Skin epidermis (tissue), 12 donors: ENCODE measurements around the gene TBX1.

Experiments used
- H3K27ac ChIP-seq, 21 experiments: fragments of 200-600 bp; sonication (generic) in 11 of 21; one replicate each; pipeline ENCODE4 v1.5.0; 2020; ENCODE audit warnings: mild to moderate bottlenecking in 3 of 21, inconsistent platforms in 2 of 21, moderate library complexity in 2 of 21
- H3K4me3 ChIP-seq, 7 experiments: fragments of 200-600 bp; sonication (generic) in 2 of 7; one replicate each; pipeline ENCODE4 v1.5.0; 2020; ENCODE audit warnings: inconsistent platforms in 2 of 7, mild to moderate bottlenecking in 2 of 7, moderate library complexity in 1 of 7

TBX1 gene

DNA sequence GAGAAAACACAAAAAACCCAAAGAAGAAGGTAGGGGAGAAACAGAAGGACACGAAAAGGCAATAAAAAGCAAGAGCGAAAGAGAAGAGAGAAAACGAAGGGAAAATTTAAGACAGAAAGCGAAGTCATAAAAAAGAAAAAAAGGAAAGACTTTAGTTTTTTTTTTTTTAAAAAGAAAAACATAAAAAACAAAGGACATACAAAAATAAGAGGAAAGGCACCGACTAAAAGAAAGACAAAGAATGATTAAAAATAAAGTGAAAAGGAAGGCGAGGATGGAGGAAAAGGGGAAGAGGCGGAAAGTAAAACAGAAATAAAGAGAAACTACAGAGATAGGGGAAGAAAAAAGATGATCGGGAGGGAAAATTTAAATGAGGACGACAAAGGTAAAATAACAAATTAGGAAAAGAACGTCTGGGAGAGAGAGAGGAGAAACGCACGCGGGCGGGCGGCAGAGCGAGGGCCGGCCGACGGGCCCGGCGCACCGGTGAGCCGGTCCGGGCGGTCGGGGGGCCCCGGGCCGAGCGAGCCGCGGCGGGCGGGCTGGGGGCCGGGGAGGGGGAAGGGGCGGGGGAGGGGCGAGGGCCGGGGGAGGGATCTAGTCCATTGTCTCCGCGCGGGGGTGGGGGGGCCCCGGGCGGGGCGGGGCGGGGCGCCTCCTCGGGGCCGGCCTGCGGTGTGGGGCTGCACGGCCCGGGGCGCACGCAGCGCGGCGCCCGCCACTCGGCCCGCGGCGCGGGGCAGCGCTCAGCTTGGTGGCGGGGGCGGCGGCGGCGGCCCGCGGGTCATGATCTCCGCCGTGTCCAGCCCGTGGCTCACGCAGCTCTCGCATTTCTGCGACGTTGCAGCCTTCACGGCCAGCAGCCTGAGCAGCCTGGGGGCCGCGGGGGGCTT, at the start of gene TBX1:
TSS of gene TBX1 (plus strand) at position 721 of the 893 bp plus-strand sequence. CDS start at position 787, 66 bp downstream.
- Histone ChIP-seq H3K27ac (peak within 1 kb of the TSS in 18 of 21 experiments; percentile 39 to 87 (median 64)), H3K4me3 (peak within 1 kb of the TSS; percentile 25 to 49 (median 35))

DNA sequence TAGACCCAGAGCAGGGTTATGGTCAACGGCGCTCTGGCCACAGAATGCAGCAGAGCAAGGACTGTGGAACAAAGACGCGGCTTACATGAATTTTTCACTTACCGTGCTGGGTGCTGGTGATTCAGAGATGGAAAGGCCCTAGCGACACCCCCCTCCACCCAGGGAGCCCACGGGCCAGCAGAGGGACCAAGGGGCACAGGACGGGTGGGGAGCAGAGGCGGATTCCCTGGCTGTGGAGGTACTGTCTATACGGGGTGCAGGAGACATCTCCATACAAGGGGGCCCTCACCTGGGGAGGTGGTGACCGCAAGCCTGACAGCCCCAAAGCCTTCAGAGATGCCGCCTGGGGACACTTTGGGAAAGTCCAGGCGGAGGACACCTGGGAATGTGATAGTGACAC, 47.3 kb upstream of the TBX1 start:
- Histone ChIP-seq H3K27ac (no peak overlapping the region), H3K4me3 (no peak overlapping the region)

DNA sequence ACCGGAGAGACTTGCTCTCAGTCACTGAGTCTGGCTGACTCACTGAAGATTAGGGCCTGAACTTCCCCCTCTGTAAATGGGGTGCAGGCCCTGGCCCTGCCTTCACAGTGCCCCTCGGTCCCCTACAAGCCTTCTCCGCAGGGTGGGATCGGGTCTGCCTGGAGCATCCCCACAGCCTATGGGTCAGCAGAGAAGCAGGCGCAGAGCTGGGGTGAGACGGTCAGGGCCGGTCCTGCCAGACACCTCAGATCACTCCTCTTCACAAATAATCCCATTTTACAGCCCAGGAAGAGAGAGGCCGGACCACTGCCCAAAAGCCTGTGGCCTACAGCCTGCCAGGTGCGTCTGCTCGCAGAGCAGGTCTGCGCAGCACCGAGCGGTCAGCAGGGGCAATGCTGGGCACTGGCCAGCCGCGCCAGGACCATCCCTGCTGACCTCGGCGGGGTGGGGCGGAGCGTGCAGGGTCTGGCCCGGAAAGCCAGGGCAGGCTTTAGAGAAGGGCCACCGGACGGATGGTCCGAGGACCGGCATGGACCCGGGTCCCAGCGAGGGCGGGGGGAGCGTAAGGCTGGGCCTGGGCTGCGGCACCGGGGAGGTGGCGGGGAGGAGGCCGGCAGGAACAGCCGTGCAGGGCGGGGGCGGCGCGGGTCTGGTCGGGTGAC, 46.8 kb upstream of the TBX1 start:
- peak overlapping the region in 6 of 21 experiments; percentile 19 to 77 (median 46) for H3K27ac ChIP-seq

DNA sequence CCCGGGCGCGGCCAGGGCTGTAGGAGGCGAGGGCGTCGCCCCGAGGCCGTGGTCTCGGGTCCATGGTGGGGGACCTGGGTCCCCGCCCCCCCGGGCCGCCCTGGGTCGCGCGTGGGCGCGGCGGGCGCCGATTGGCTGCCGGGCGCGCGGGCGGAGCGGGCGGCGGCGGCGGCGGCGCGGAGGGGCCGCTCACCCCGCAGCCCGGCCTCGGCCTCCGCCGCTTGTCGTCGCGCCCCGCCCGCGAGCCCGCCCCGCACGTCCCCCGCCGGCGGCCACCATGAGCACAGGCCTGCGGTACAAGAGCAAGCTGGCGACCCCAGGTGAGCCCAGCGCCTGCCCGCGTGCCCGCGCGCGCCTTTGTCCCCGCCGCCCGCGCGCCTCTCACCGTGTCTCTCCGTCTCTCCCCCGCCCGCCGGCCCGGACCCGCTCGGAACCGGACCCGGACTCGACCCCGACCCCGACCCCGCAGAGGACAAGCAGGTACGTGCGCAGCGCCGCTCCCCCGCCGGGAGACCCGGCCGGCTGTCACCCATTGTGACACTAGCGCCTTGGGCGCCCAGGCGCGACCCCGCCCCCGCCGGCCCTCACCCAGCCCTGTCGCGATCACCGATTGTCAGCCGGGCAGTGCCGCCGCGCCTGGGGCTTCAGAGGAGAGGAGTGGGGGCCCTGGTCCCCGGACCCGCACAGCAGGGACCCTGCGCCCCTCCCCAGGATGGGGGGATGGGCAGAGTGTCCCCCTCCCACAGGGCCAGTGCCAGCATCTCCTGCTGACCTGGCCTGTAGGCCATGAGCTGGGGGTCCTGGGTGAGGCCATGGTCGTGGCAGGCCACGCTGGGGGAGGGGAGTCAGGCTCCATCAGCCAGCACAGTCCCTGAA, 46.0 kb upstream of the TBX1 start, which contains the start of gene SEPTIN5:
TSS of gene SEPTIN5 (plus strand) at position 192 of the 876 bp plus-strand sequence. CDS start at position 278, 86 bp downstream.
- Histone ChIP-seq H3K27ac (peak within 1 kb of the TSS in 18 of 21 experiments; percentile 4 to 88 (median 70)), H3K4me3 (peak within 1 kb of the TSS; percentile 50 to 72 (median 58))

More for the DNA sequence above, 46.8 kb upstream of the TBX1 start:
- H3K4me3 ChIP-seq: peak overlapping the region; percentile 23 to 72 (median 58)

DNA sequence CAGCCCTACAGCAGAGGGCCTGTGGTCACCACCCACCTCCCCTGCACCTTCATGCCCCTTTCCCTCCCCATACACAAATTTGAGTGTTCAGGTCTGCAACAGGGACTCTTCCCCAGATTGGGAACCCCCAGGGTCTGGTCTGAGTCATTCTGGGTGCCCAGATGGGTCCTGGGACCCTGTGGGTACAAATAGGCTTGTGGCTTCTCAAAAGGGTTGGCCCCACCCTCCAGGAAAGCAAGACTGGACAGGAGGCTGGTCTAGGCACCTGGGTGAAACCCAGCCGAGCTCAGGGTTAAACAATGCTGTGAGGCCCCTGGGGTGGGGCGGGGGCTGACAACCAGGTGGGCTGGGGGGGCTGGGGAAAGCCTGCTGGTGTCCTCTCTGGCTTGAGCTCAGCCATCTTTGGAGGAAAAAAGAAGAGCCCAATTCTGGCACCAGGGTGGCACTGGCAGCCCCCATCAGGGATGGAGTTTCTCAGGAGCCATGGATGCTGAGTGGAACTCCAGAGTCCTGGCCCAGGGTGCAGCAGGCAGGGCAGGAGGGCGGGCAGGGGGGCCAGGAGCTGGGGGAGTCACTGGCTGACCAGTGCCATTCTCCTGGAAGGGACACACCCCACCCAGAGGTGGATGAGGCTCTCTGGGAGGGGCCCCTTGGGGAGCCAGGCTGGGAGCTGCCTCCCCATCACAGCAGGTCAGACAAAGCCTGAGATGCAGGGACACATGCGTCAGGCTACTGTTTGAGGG, 45.2 kb upstream of the TBX1 start:
- peak overlapping the region; percentile 50 to 72 (median 58) for H3K4me3 ChIP-seq
- peak overlapping the region in 14 of 21 experiments; percentile 62 to 88 (median 71) for H3K27ac ChIP-seq

DNA sequence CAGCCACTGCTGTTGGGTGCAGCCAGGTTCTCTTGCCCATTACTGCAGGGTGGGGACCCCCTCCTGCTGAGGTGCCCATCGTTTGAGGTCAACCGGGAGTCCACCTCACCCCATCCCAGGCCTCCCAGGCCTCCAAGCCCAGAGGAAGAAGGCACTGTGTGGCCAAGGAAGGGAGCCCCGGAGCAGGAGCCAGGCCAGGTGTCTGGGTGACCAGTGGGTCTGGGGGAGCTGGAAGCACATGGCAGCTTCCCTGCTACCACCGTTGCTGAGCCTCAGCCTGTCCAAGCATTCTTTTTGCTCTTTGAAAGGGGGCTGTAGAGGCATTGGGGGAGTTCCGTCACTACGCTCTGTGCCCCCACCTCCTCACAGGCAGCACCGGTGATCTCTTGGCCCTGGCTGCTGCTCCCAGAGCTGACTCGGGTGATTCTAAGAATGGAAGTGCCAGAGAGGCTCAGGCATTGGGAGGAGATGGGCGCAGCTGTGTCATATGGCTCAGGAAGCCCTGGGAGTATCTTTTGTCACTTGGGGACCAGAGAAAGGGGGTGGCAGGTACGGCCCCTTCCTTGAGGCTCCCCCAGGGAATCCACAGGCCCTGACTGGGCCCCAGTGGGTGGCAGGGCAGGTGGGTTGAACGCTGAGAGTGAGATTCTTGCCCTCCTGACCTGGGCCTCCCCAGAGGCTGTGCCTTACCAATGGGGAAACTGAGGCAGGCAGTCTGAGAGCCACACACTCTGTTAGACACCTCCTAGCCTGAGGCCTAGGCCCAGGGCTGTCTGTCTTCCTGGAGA, 44.3 kb upstream of the TBX1 start:
- H3K27ac ChIP-seq: peak overlapping the region in 2 of 21 experiments; percentile 80 to 86
- H3K4me3 ChIP-seq: peak overlapping the region in 1 of 7 experiments; percentile 72

DNA sequence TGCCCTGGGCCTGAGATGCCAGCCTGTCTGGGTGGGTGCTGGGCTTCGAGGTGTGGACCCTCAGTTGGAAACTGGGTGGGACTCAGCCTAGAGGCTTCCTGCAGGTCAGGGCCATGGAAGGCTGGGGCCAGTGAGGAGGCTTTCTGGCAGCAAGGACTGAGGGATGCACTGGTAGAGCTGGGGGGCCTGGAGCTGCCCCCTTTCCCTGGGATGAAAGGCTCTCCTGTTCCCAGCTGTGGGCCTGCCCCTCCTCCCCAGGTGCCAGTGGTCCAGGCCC, 43.8 kb upstream of the TBX1 start:
- H3K4me3 ChIP-seq: no peak overlapping the region
- H3K27ac ChIP-seq: no peak overlapping the region

DNA sequence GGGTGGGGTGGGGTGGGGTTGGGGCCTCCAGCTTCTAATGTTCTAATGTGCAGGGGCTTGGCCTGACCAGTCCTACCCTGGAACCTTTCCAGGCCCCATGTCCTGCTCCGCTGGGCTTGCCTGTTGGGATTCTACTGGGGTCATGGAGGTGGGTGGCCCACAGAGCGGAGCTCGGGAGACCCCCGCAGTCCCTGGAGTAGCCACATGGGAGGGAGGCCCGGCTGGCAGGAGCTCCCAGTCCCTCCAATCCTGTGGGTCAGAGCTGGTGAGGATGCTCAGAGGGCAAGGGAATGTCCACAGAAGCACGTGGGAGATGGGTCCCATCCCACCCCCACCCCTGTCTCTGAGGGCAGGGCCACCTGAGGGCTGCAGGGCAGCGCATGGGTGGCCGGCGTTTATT, 43.4 kb upstream of the TBX1 start:
- H3K27ac ChIP-seq: peak overlapping the region in 1 of 21 experiments; percentile 63
- no peak overlapping the region for H3K4me3 ChIP-seq

DNA sequence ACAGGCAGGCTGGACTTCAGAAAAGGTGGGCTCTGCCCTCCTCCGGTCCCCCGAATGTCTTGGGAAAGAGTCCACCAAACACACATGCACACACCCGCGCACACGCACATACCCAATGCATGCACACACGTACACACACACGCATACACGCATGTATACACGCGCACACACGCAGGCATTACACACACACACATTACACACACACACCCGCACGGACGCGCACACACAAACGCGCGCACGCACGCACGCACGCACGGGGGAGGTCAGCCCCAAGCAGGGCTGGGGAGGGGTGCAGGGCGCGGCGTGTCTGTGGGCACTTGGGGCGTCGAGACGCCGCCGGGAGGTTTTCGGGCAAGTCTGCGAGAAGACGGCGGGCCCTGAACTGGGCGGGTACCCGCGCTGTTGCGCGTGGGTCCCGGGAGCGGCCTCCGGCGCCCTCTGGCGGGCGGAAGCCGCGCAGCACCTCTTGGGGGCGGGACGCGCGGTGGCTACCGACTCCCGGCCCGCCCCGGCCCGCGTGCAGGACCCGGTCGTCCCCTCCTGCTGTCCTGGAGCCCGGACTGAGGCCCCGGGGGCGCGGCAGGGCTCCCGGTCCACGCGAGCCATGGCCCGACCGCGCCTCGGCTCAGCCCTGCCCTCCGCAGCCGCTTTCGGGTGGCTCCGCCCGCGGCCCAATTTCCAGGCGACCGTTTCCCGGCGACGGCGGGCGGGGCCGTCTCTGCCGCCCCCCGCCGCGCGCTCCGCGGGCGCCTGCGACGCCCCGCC, 42.7 kb upstream of the TBX1 start:
- peak overlapping the region in 14 of 21 experiments; percentile 9 to 78 (median 52) for H3K27ac ChIP-seq
- H3K4me3 ChIP-seq: peak overlapping the region; percentile 41 to 76 (median 47)

DNA sequence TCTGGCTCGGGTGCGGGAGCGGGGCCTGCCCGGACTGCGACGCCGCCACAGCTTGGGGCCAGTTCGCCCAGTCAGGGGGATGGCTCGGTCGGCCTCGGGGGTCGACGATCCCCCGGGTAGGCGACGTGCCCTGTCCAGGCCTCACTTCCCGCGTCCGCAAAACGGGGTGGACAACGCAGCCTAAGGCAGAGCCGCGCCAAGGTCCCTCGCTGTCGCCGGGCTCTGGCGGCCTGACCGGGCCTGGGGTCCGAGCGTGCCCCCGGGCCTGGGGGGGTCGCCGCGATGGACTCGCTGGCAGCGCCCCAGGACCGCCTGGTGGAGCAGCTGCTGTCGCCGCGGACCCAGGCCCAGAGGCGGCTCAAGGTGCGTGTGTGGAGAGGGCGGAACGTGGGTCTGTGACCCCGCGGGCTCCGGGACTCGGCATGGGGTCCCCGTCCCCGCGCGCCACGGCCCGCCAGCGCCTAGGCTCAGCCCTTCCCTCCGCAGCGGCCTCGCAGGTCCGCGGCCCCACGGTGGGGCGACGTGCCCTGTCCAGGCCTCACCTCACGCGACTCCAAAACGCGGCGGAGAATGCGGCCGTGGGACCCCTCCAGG, 42.0 kb upstream of the TBX1 start:
- peak overlapping the region in 16 of 21 experiments; percentile 9 to 78 (median 51) for H3K27ac ChIP-seq
- H3K4me3 ChIP-seq: peak overlapping the region; percentile 41 to 76 (median 47)

DNA sequence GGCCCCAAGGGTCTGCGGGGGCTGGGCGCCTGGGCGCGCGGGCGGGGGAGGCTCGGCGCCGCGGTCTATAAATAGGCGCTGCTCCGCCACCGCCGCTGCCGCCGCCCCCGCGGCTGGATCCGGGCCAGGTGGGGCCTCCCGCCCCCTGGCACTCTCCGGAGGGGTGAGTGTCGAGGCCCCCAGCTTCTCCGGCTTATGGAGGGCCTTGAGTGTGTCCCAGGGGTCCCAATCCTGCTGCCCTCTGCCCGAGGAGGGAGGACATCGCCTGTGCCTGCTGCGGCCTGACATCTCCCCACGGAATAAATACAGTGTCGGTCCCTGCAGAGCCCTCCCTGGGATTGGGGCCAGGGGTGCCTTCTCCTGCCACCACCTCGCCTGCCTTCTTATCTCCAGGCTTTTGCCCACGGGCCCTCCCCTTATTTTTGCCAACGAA, 41.5 kb upstream of the TBX1 start:
- peak overlapping the region; percentile 41 to 76 (median 47) for H3K4me3 ChIP-seq
- H3K27ac ChIP-seq: peak overlapping the region in 13 of 21 experiments; percentile 9 to 78 (median 53)

DNA sequence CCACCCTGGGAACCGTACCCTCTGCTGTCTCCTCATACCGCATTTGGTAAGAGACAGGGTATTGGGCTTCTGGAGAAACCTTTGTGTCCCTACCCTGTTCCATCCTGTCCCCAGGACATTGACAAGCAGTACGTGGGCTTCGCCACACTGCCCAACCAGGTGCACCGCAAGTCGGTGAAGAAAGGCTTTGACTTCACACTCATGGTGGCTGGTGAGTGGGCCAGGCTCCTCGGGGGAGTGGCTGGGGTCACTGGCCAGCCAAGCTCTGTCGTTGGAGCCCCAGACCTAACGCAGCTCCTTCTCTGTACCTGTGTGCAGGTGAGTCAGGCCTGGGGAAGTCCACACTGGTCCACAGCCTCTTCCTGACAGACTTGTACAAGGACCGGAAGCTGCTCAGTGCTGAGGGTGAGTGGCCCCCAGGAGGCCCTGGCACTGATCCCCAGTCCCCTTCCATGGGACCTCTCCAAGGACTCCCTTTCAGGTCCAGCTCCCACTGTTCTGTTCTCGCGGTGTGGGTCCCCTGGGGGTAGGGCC, 41.0 kb upstream of the TBX1 start:
- Histone ChIP-seq H3K4me3 (peak overlapping the region in 2 of 7 experiments; percentile 43 to 51), H3K27ac (peak overlapping the region in 2 of 21 experiments; percentile 48 to 78)

DNA sequence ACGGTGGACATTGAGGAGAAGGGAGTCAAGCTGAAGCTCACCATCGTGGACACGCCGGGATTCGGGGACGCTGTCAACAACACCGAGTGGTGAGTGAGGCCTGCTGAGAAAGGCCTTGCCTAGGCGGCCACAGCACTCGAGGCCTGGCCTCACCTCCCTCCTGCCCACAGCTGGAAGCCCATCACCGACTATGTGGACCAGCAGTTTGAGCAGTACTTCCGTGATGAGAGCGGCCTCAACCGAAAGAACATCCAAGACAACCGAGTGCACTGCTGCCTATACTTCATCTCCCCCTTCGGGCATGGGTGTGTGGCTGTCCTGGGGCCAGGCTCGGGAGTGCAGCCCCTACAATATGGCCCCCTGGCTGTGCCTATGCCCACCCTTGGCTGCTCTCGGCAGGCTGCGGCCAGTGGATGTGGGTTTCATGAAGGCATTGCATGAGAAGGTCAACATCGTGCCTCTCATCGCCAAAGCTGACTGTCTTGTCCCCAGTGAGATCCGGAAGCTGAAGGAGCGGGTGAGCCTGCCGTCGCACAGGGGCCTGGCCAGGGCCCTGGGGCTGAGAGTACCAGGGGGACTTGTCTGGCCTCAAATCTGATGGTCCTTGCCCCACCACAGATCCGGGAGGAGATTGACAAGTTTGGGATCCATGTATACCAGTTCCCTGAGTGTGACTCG, 40.3 kb upstream of the TBX1 start:
- no peak overlapping the region for H3K27ac ChIP-seq

DNA sequence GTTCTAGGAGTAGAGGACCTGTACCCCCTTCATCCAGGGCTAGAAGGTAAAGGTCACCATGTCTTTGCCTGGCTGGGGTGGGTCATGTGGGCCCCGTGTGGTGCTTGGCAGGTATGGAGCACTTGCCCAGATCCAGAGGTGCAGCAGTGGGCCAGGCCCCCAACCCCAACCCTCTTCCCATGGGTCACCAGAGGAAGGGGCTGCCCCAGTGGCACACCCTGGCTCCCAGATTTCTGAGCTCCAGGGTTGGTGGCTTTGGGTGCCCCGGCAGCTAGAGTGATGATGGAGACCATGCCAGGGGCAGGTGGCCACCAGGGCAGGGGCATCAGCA, 39.6 kb upstream of the TBX1 start:
- Histone ChIP-seq H3K27ac (no peak overlapping the region), H3K4me3 (no peak overlapping the region)

More for the DNA sequence above, 40.3 kb upstream of the TBX1 start:
- no peak overlapping the region for H3K4me3 ChIP-seq

DNA sequence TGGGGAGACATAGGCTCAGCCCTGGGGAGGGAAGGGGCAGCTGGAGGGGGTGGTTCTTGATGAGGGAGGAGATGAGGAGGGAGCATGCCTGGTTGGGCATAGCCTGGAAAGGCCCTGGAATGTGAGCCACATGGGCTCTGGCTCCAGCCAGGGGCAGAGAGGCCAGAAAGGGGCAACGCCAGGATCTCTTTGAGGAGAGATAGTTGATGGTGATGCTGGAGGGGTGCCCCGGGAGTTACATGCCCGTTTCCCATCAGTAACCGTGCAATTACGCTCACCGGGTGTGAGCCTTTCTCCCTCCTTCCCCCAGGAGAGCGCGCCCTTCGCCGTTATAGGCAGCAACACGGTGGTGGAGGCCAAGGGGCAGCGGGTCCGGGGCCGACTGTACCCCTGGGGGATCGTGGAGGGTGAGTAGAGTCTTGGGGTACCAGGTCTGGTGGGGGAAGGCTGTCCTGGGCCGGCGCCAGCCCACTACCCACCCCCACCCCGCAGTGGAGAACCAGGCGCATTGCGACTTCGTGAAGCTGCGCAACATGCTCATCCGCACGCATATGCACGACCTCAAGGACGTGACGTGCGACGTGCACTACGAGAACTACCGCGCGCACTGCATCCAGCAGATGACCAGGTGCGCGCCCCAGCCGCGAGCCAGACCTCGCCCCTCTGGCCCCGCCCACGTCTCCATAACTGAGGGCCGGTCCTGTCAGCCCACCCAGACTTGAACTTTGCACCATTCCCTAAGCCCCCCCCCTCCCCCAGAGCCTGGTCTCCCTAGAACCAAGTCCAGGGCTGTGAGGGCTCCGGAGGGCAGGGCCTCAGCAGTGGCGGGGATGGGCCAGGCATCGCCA, 39.0 kb upstream of the TBX1 start:
- Histone ChIP-seq H3K27ac (no peak overlapping the region), H3K4me3 (no peak overlapping the region)
